GM23248 (cell line): Measurements from ENCODE around the gene TNK1.

Experiments used
- EZH2 ChIP-seq: fragments of 200-600 bp; sonication (generic); IDR thresholded peaks from 2 replicates; pipeline ENCODE4 v1.6.1; 2018; ENCODE audit warnings: antibody characterized with exemption, mild to moderate bottlenecking; ENCODE audit not compliant: insufficient read depth, poor library complexity, severe bottlenecking
- EZH2phosphoT487 ChIP-seq: fragments of 200-600 bp; sonication (generic); IDR thresholded peaks from 2 replicates; pipeline ENCODE4 v1.6.1; 2018; ENCODE audit warnings: antibody characterized with exemption, moderate library complexity, mild to moderate bottlenecking, low read depth; ENCODE audit not compliant: insufficient read depth

GRCh38 chr17:7367083-7367482, 13.8 kb upstream of the TNK1 start:
- no peak for TF ChIP-seq EZH2
- no peak for TF ChIP-seq EZH2phosphoT487
